Lower leg skin (tissue), 4 donors: Measurements from ENCODE around the gene GPR26. TPM values are rescaled to one million over a fixed set of nuclear protein-coding genes. Genes with fewer than 3 reads are reported as not detected.

Experiments
- DNase-seq, 2 donors: peaks; one replicate each; pipeline ENCODE4 v3.0.0-alpha.2; 2019; ENCODE audit warnings: low spot score in 2 of 2
- H3K4me3 ChIP-seq: fragments of 200-600 bp; sonication (generic); 2 replicates; pipeline ENCODE4 v1.5.1; 2017; ENCODE audit warnings: mild to moderate bottlenecking, low read depth; ENCODE audit not compliant: poor library complexity, severe bottlenecking
- CTCF ChIP-seq, 3 donors: fragments of 450-650 bp; IDR thresholded peaks; one replicate each; pipeline ENCODE4 v1.5.1; 2016; ENCODE audit warnings: antibody characterized with exemption in 3 of 3, mild to moderate bottlenecking in 3 of 3, moderate library complexity in 2 of 3
- POLR2A ChIP-seq, 2 donors: fragments of 450-650 bp; IDR thresholded peaks; one replicate each; pipeline ENCODE4 v1.6.1; 2016 to 2017; ENCODE audit warnings: antibody characterized with exemption in 2 of 2, mild to moderate bottlenecking in 1 of 2, moderate library complexity in 1 of 2
- WGBS, 2 donors: methylation state at CpG; one replicate each; pipeline ENCODE4 v1.1.5; 2018; 5-methylcytosine and 5-hydroxymethylcytosine counted together
- intact Hi-C: fragments of 100-400 bp; cut with DNase I; formaldehyde crosslinking; loops from one replicate; pipeline ENCODE4 v1.15.0; 2023; ENCODE audit warnings: low total_unique reads
- total RNA-seq, 4 donors: library from RNA; depleted of rRNA; stranded (reverse); fragments of >200 nt; gene quantifications; one replicate each; pipeline ENCODE4 v1.1.0, GENCODE V29; 2016

The GPR26 gene
- total RNA-seq, 4 donors from 2014 or later, result not detected

- no peak overlapping the region for H3K4me3 ChIP-seq
- DNase-seq, result no peak
- intact Hi-C loops, result no loop called here
- TF ChIP-seq POLR2A (IDR thresholded peaks at IDR 0.05), result no peak
- no peak for TF ChIP-seq CTCF (IDR thresholded peaks at IDR 0.05)
Observed at GRCh38 chr10:123669886-123670285, 3.7 kb downstream of the GPR26 start.

- no peak for DNase-seq
Observed at GRCh38 chr10:123673198-123673597, 7.0 kb downstream of the GPR26 start.

GRCh38 chr10:123674741-123675140, 8.6 kb downstream of the GPR26 start:
- 74% methylated on average over 11 of the region's 11 CpGs for WGBS, 2 donors
- no peak for DNase-seq
- intact Hi-C loops, result no loop called here
- TF ChIP-seq POLR2A (IDR thresholded peaks at IDR 0.05), result no peak
- no peak overlapping the region for H3K4me3 ChIP-seq

More at GRCh38 chr10:123673198-123673597, 7.0 kb downstream of the GPR26 start:
- H3K4me3 ChIP-seq, result no peak overlapping the region
- WGBS, 2 donors, result 41 to 64% methylated on average over 1 of the region's 1 CpG
- TF ChIP-seq POLR2A (IDR thresholded peaks at IDR 0.05) (no peak), CTCF (IDR thresholded peaks at IDR 0.05) (no peak)
- intact Hi-C loops, result no loop called here

- H3K4me3 ChIP-seq, result no peak overlapping the region
- intact Hi-C loops, result no loop called here
- 41 to 48% methylated on average over 4 of the region's 4 CpGs for WGBS, 2 donors
- DNase-seq, result no peak
- TF ChIP-seq POLR2A (IDR thresholded peaks at IDR 0.05) (no peak), CTCF (IDR thresholded peaks at IDR 0.05) (no peak)
Observed at GRCh38 chr10:123675811-123676210, 9.7 kb downstream of the GPR26 start.

- DNase-seq, result no peak
- no peak overlapping the region for H3K4me3 ChIP-seq
- 76 to 79% methylated on average over 6 of the region's 6 CpGs for WGBS, 2 donors
- intact Hi-C loops, result no loop called here
- TF ChIP-seq POLR2A (IDR thresholded peaks at IDR 0.05) (no peak), CTCF (IDR thresholded peaks at IDR 0.05) (no peak)
Observed at GRCh38 chr10:123677556-123677955, 11.4 kb downstream of the GPR26 start.

GRCh38 chr10:123678376-123678775, 12.2 kb downstream of the GPR26 start:
- TF ChIP-seq POLR2A (IDR thresholded peaks at IDR 0.05) (no peak), CTCF (IDR thresholded peaks at IDR 0.05) (no peak)
- H3K4me3 ChIP-seq, result no peak overlapping the region
- 60 to 72% methylated on average over 5 of the region's 5 CpGs for WGBS, 2 donors
- DNase-seq, result no peak
- intact Hi-C loops, result no loop called here
